Measurements from ENCODE around the gene SPSB4. TPM values are rescaled to one million over a fixed set of nuclear protein-coding genes. Genes with fewer than 3 reads are reported as not detected.

Gene SPSB4
- total RNA-seq, 1 donor from 2014 or later, result not detected

GRCh38 chr3:141127344-141128125 is 76.4 kb downstream of the SPSB4 start:
- no peaks in the 10 kb centered on the region for H3K4me1 Mint-ChIP-seq
- ChIA-PET CTCF (no interaction called here), POLR2A (no interaction called here)
- ATAC-seq (ENCODE audit: low read depth) (no peak), DNase-seq (no peak)
- TF ChIP-seq CTCF (IDR thresholded peaks at IDR 0.05), result no peak
- H3K27me3 Mint-ChIP-seq, result peaks cover 16% of the 10 kb centered on the region
- intact Hi-C loops (cut with micrococcal nuclease), result no loop called here
- no peaks in the 10 kb centered on the region for H3K36me3 Mint-ChIP-seq (ENCODE audit: low read depth)
- H3K4me3 Mint-ChIP-seq, result no peak overlapping the region
- H3K27ac Mint-ChIP-seq, result no peak overlapping the region
- peaks cover 4% of the 10 kb centered on the region for H3K9me3 Mint-ChIP-seq

- DNase-seq, result no peak
- ChIA-PET CTCF (no interaction called here), POLR2A (no interaction called here)
- Mint-ChIP-seq H3K27ac (no peak overlapping the region), H3K4me1 (no peaks in the 10 kb centered on the region), H3K36me3 (ENCODE audit: low read depth) (no peaks in the 10 kb centered on the region), H3K9me3 (peaks cover 4% of the 10 kb centered on the region), H3K4me3 (no peak overlapping the region), H3K27me3 (peaks cover 11% of the 10 kb centered on the region)
- intact Hi-C loops (cut with micrococcal nuclease), result no loop called here
- ATAC-seq (ENCODE audit: low read depth), result no peak
- TF ChIP-seq CTCF (IDR thresholded peaks at IDR 0.05), result no peak
Measured at GRCh38 chr3:141128126-141128777, 77.1 kb downstream of the SPSB4 start.

- Mint-ChIP-seq H3K27me3 (peaks cover 6% of the 10 kb centered on the region), H3K9me3 (peaks cover 4% of the 10 kb centered on the region), H3K36me3 (ENCODE audit: low read depth) (no peaks in the 10 kb centered on the region), H3K4me1 (no peaks in the 10 kb centered on the region), H3K27ac (no peak overlapping the region), H3K4me3 (no peak overlapping the region)
- intact Hi-C loops (cut with micrococcal nuclease), result no loop called here
- DNase-seq (no peak), ATAC-seq (ENCODE audit: low read depth) (no peak)
- CTCF ChIA-PET, result no interaction called here
- POLR2A ChIA-PET, result no interaction called here
- TF ChIP-seq CTCF (IDR thresholded peaks at IDR 0.05), result no peak
Measured at GRCh38 chr3:141129049-141129448, 77.9 kb downstream of the SPSB4 start.

- no peak for TF ChIP-seq CTCF (IDR thresholded peaks at IDR 0.05)
- CTCF ChIA-PET, result no interaction called here
- Mint-ChIP-seq H3K9me3 (peaks cover 4% of the 10 kb centered on the region), H3K27ac (no peak overlapping the region), H3K27me3 (peaks cover 5% of the 10 kb centered on the region), H3K4me1 (no peaks in the 10 kb centered on the region), H3K4me3 (no peak overlapping the region), H3K36me3 (ENCODE audit: low read depth) (no peaks in the 10 kb centered on the region)
- POLR2A ChIA-PET, result no interaction called here
- ATAC-seq (ENCODE audit: low read depth) (no peak), DNase-seq (no peak)
- intact Hi-C loops (cut with micrococcal nuclease), result no loop called here
Measured at GRCh38 chr3:141129541-141130011, 78.4 kb downstream of the SPSB4 start.

GRCh38 chr3:141143517-141143916 is 92.4 kb downstream of the SPSB4 start:
- H3K4me3 Mint-ChIP-seq, result no peak overlapping the region
- DNase-seq (no peak), ATAC-seq (ENCODE audit: low read depth) (no peak)
- H3K4me1 Mint-ChIP-seq, result no peaks in the 10 kb centered on the region
- CTCF ChIA-PET, result no interaction called here
- H3K27ac Mint-ChIP-seq, result no peak overlapping the region
- intact Hi-C loops (cut with micrococcal nuclease), result no loop called here
- TF ChIP-seq CTCF (IDR thresholded peaks at IDR 0.05), result no peak
- H3K9me3 Mint-ChIP-seq, result peaks cover 18% of the 10 kb centered on the region
- POLR2A ChIA-PET, result no interaction called here
- peaks cover 14% of the 10 kb centered on the region for H3K27me3 Mint-ChIP-seq
- H3K36me3 Mint-ChIP-seq (ENCODE audit: low read depth), result no peaks in the 10 kb centered on the region

All from activated B cell treated with CpG ODN at 0.5 μM for 24 hours (primary cell).